ENCODE data around the gene PSTPIP2. TPM values are rescaled to one million over a fixed set of nuclear protein-coding genes. Genes with fewer than 3 reads are reported as not detected.

PSTPIP2 gene
- total RNA-seq, 2 experiments from 2014 or later, result 5.9 to 6.0 TPM

- H3K27me3 ChIP-seq (ENCODE audit: control insufficient read depth in 1 of 2, insufficient read depth in 2 of 2, low read length in 2 of 2), result no peaks in the 10 kb centered on the region
- Mint-ChIP-seq H3K27me3 (no peaks in the 10 kb centered on the region), H3K4me3 (no peak overlapping the region), H3K9me3 (no peaks in the 10 kb centered on the region), H3K27ac (no peak overlapping the region), H3K4me1 (ENCODE audit: low read depth) (no peaks in the 10 kb centered on the region), H3K36me3 (ENCODE audit: low read depth) (peaks cover 31% of the 10 kb centered on the region)
- no peak for ATAC-seq (ENCODE audit: poor library complexity)
- H3K9me3 ChIP-seq (ENCODE audit: control insufficient read depth in 1 of 2, insufficient read depth in 1 of 2, low read length in 2 of 2), result no peaks in the 10 kb centered on the region
- no peaks in the 10 kb centered on the region for H3K4me1 ChIP-seq (ENCODE audit: insufficient read depth, low read length)
- ChIA-PET CTCF (no interaction called here), POLR2A (no interaction called here)
- H3K36me3 ChIP-seq (ENCODE audit: insufficient read depth, low read length), result peaks cover 14% of the 10 kb centered on the region
- H3K27ac ChIP-seq (ENCODE audit: low read depth in 1 of 2, low read length in 2 of 2), result no peak overlapping the region
- intact Hi-C loops (cut with DNase I, micrococcal nuclease), result no loop called here
- TF ChIP-seq CTCF (IDR thresholded peaks at IDR 0.05), result no peak
- H3K4me3 ChIP-seq (ENCODE audit: low read length), result no peak overlapping the region
- no peak for DNase-seq
Measured at GRCh38 chr18:46008531-46008930, 63.5 kb downstream of the PSTPIP2 start.

- Histone ChIP-seq H3K9me3 (ENCODE audit: control insufficient read depth in 1 of 2, insufficient read depth in 1 of 2, low read length in 2 of 2) (peaks cover 0 to 6% of the 10 kb centered on the region in 2 experiments), H3K27me3 (ENCODE audit: control insufficient read depth in 1 of 2, insufficient read depth in 2 of 2, low read length in 2 of 2) (no peaks in the 10 kb centered on the region), H3K27ac (ENCODE audit: low read depth in 1 of 2, low read length in 2 of 2) (no peak overlapping the region), H3K36me3 (ENCODE audit: insufficient read depth, low read length) (peaks cover 14% of the 10 kb centered on the region), H3K4me1 (ENCODE audit: insufficient read depth, low read length) (no peaks in the 10 kb centered on the region), H3K4me3 (ENCODE audit: low read length) (no peak overlapping the region)
- Mint-ChIP-seq H3K36me3 (ENCODE audit: low read depth) (peaks cover 39% of the 10 kb centered on the region), H3K9me3 (peaks cover 5% of the 10 kb centered on the region), H3K4me3 (no peak overlapping the region), H3K27me3 (no peaks in the 10 kb centered on the region), H3K4me1 (ENCODE audit: low read depth) (peaks cover under 1% of the 10 kb centered on the region), H3K27ac (no peak overlapping the region)
- ATAC-seq (ENCODE audit: poor library complexity), result no peak
- no peak for TF ChIP-seq CTCF (IDR thresholded peaks at IDR 0.05)
- intact Hi-C loops (cut with DNase I, micrococcal nuclease), result no loop called here
- DNase-seq, result no peak
- CTCF ChIA-PET, result no interaction called here
- POLR2A ChIA-PET, result interaction anchor here (1.8 kb wide), 1 partner anchor 9 kb away, joined by 7 read pairs; no protein-coding TSS in a partner anchor
Measured at GRCh38 chr18:46007165-46007564, 64.9 kb downstream of the PSTPIP2 start.

- Histone ChIP-seq H3K4me1 (ENCODE audit: insufficient read depth, low read length) (peaks cover 26% of the 10 kb centered on the region), H3K36me3 (ENCODE audit: insufficient read depth, low read length) (no peaks in the 10 kb centered on the region), H3K27ac (ENCODE audit: low read depth in 1 of 2, low read length in 2 of 2) (no peak overlapping the region), H3K4me3 (ENCODE audit: low read length) (no peak overlapping the region), H3K27me3 (ENCODE audit: control insufficient read depth in 1 of 2, insufficient read depth in 2 of 2, low read length in 2 of 2) (no peaks in the 10 kb centered on the region), H3K9me3 (ENCODE audit: control insufficient read depth in 1 of 2, insufficient read depth in 1 of 2, low read length in 2 of 2) (peaks cover 0 to 11% of the 10 kb centered on the region in 2 experiments)
- ChIA-PET POLR2A (no interaction called here), CTCF (no interaction called here)
- H3K4me1 Mint-ChIP-seq (ENCODE audit: low read depth), result peaks cover 31% of the 10 kb centered on the region
- TF ChIP-seq CTCF (IDR thresholded peaks at IDR 0.05), result no peak
- peaks cover 30% of the 10 kb centered on the region for H3K36me3 Mint-ChIP-seq (ENCODE audit: low read depth)
- H3K27ac Mint-ChIP-seq, result no peak overlapping the region
- intact Hi-C loops (cut with DNase I, micrococcal nuclease), result no loop called here
- H3K4me3 Mint-ChIP-seq, result no peak overlapping the region
- no peaks in the 10 kb centered on the region for H3K27me3 Mint-ChIP-seq
- ATAC-seq (ENCODE audit: poor library complexity), result no peak
- no peak for DNase-seq
- H3K9me3 Mint-ChIP-seq, result peaks cover 14% of the 10 kb centered on the region
Measured at GRCh38 chr18:46002934-46003333, 69.1 kb downstream of the PSTPIP2 start.
